BLaER1 treated with 17β-estradiol and CSF1 and Interleukin-3, amounts not matched to agents 10 nM and 100 nM (cell line): ENCODE measurements around the gene ADAM12.

Experiments
- H3K27ac ChIP-seq, 11 experiments: shearing (Covaris generic); formaldehyde crosslinking; 2 replicates each; pipeline ENCODE4 v1.8.1; 2022
- H3K27me3 ChIP-seq, 11 experiments: shearing (Covaris generic); formaldehyde crosslinking; 2 replicates each; pipeline ENCODE4 v1.8.1; 2022
- H3K36me3 ChIP-seq, 11 experiments: shearing (Covaris generic); formaldehyde crosslinking; 2 replicates each; pipeline ENCODE4 v1.8.1; 2022
- H3K4me1 ChIP-seq, 10 experiments: shearing (Covaris generic); formaldehyde crosslinking; 2 replicates each; pipeline ENCODE4 v1.8.1; 2022
- H3K4me2 ChIP-seq, 11 experiments: shearing (Covaris generic); formaldehyde crosslinking; 2 replicates each; pipeline ENCODE4 v1.8.1; 2022
- H3K4me3 ChIP-seq, 10 experiments: shearing (Covaris generic); formaldehyde crosslinking; 2 replicates each; pipeline ENCODE4 v1.8.1; 2022
- H3K9ac ChIP-seq, 11 experiments: shearing (Covaris generic); formaldehyde crosslinking; 2 replicates each; pipeline ENCODE4 v1.8.1; 2022
- H3K9me3 ChIP-seq, 11 experiments: shearing (Covaris generic); formaldehyde crosslinking; replicated peaks in 1 of 11; 2 replicates each; pipeline ENCODE4 v1.8.1; 2022
- H4K20me1 ChIP-seq, 11 experiments: shearing (Covaris generic); formaldehyde crosslinking; 2 replicates each; pipeline ENCODE4 v1.8.1; 2022
- Cebpa-rat ChIP-seq, 11 experiments: shearing (Covaris generic); IDR thresholded peaks; 2 replicates each; pipeline ENCODE4 v1.8.1; 2022

ADAM12 gene

DNA sequence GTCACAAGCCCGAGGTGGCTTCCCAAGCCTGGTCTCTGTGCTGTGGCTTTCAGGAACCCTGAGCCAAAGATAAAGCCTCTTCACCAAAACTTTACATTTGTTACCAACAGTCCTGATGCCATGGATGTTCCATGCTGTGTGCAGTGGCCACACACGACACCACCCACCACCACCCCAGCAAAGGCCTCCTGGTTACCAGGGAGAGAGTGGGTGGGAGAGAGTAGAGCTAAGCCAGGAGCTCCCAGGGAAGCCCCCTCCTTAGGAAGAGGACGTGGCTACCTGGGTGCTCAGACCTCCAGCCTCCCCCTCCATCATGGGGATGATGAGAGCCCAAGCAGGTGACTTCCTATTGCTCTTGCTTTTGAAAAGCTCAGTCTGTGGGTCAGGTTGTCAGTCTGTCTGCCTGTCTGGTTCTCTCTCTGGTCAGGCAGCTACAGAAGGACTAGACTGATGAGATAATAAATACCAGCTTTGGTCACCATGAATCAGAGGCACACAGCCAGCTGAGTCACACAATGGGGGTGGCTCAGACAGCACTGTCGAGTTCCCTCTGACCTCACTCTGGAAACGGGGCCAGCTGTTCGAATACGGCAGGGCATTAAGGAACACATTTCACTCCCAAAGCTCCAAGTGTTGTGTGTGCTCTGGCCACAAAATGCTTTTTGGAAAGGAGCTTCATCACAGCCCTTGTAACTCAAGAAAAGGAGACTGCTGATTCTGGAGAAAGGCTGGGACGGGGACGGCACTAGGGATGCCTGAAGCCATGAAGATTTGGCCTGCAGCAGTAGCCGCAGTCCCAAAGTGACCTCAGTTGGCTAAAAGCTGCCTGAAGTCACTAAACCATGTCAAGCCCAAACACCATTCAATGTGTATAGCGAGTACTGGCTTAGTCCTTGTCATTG lies 325.9 kb downstream of the ADAM12 start:
- no peak for TF ChIP-seq Cebpa-rat (IDR thresholded peaks at IDR 0.05)
- H3K4me2 ChIP-seq = peak overlapping the region in 3 of 11 experiments; percentile 36 to 76 (median 68); a peak in 6 of 22 replicates
- H3K27me3 ChIP-seq = no peaks in the 10 kb centered on the region
- no peaks in the 10 kb centered on the region for H4K20me1 ChIP-seq
- H3K36me3 ChIP-seq = no peaks in the 10 kb centered on the region
- H3K27ac ChIP-seq = peak overlapping the region in 2 of 11 experiments; percentile 62 to 77; a peak in 4 of 22 replicates
- H3K4me3 ChIP-seq = no peak overlapping the region
- peak overlapping the region in 2 of 11 experiments; percentile 21 to 61; a peak in 2 of 22 replicates for H3K9ac ChIP-seq
- H3K9me3 ChIP-seq = peaks cover 0 to 8% (median 0%) of the 10 kb centered on the region in 11 experiments; a peak in 3 of 22 replicates
- peaks cover 0 to 40% (median 9%) of the 10 kb centered on the region in 10 experiments; a peak in 12 of 20 replicates for H3K4me1 ChIP-seq

DNA sequence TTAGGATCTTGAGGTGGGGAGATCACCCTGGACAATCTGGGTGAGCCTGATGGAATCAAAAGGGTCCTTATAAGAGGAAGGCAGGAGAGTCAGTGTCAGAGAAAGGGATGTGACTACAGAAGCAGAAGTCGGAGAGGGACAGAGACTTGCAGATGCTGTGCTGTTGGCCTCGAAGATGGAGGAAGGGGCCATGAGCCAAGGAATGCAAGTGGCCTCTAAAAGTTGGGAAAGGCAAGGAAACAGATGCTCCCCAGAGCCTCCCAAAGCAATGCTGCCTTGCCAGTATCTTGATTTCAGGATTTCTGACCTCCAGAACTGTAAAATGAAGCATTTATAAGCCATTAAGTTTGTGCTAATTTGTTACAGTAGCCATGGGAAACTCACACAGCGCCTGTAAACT lies 326.8 kb downstream of the ADAM12 start:
- Histone ChIP-seq H3K27me3 (no peaks in the 10 kb centered on the region), H3K4me3 (no peak overlapping the region), H4K20me1 (no peaks in the 10 kb centered on the region), H3K27ac (peak overlapping the region in 2 of 11 experiments; percentile 62 to 77; a peak in 4 of 22 replicates), H3K9ac (no peak overlapping the region), H3K4me2 (peak overlapping the region in 3 of 11 experiments; percentile 36 to 76 (median 68); a peak in 4 of 22 replicates), H3K4me1 (peaks cover 0 to 40% (median under 1%) of the 10 kb centered on the region in 10 experiments; a peak in 8 of 20 replicates), H3K9me3 (peaks cover 0 to 8% (median 0%) of the 10 kb centered on the region in 11 experiments; a peak in 3 of 22 replicates), H3K36me3 (no peaks in the 10 kb centered on the region)
- TF ChIP-seq Cebpa-rat (IDR thresholded peaks at IDR 0.05) = no peak

DNA sequence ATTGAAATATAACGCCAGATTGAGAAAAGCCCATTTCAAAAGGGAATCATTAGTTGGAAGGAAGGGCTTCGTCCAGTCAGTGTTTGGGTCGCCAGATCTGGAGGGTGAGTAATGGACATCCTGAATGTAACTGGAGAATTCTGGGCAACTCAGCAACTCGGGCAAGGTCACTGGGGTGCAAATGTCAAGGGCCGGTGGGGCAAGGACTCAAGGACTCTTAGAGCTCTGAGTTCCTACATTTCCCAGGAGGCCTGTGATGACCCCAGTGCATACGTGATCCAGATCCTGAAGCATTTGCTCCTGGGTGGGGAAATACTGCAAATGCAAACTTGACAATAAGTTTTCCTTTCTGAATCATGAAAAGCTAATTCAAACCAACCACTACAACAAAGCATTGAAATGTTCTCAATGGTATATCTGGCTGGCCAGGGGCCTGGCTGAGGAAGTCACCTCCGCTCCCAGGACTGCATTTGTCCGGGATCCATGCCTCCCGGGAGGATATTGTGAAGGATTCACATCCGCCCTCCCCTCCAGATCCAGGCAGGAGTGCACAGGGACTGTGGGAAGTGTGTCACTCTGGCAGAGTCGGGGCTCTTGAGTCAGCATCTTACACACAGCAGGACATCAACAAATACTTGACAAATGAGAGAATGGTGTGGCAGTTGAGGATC lies 327.9 kb downstream of the ADAM12 start:
- no peak overlapping the region for H3K9ac ChIP-seq

DNA sequence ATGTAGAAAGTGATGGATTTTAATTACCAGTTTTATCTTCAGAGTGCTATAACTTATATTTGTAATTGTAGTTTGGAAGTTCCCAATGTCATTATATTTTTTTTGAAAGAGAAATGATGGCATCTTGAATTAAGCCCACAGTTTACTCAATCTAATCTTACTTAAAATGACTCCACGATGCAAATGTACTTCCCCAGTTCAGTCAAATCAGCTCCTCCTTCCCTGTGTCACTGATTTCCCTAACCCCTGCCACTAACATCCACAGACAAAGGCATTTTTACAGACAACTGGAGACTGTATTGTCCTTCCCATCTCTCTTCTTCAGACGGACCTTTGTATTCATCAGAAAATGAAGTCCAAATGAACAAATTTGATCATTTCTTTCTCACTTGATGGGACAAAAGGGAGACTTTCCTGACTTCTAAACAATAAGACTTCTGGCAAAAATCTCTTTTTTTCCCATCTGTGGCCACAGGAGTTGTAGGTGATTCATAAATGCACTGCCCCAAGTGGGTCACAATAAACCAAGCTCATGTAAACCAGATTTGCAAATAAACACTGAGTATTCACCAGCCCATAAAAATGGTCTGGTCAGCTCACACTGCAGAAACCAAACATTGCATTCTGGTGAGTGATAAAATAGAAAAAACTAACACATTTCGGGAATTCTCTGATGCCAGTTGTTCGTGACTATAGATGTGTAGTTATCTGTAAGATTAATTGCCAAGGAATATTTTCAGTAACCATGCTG lies 329.0 kb downstream of the ADAM12 start:
- no peak overlapping the region for H3K27ac ChIP-seq
- peak overlapping the region in 2 of 11 experiments; percentile 2 to 59; a peak in 3 of 22 replicates for H3K4me2 ChIP-seq

More for the DNA sequence above, 327.9 kb downstream of the ADAM12 start:
- TF ChIP-seq Cebpa-rat (IDR thresholded peaks at IDR 0.05) = no peak
- Histone ChIP-seq H3K4me3 (no peak overlapping the region), H3K27me3 (no peaks in the 10 kb centered on the region), H3K9me3 (peaks cover 0 to 8% (median 0%) of the 10 kb centered on the region in 11 experiments; a peak in 4 of 22 replicates), H3K27ac (no peak overlapping the region), H3K36me3 (no peaks in the 10 kb centered on the region), H4K20me1 (no peaks in the 10 kb centered on the region), H3K4me1 (peaks cover 0 to 40% (median 0%) of the 10 kb centered on the region in 10 experiments; a peak in 7 of 20 replicates), H3K4me2 (no peak overlapping the region; a peak in 1 of 22 replicates)

GRCh38 chr10:126058507-126058906 lies 329.8 kb downstream of the ADAM12 start:
- H3K9ac ChIP-seq = no peak overlapping the region
- no peak for TF ChIP-seq Cebpa-rat (IDR thresholded peaks at IDR 0.05)
- peaks cover 0 to 8% (median 0%) of the 10 kb centered on the region in 11 experiments; a peak in 4 of 22 replicates for H3K9me3 ChIP-seq
- peak overlapping the region in 1 of 11 experiments; percentile 59; a peak in 3 of 22 replicates for H3K4me2 ChIP-seq
- no peak overlapping the region for H3K27ac ChIP-seq
- no peaks in the 10 kb centered on the region for H3K36me3 ChIP-seq
- no peaks in the 10 kb centered on the region for H4K20me1 ChIP-seq
- H3K4me1 ChIP-seq = peaks cover 0 to 37% (median 0%) of the 10 kb centered on the region in 10 experiments; a peak in 7 of 20 replicates
- no peak overlapping the region for H3K4me3 ChIP-seq
- no peaks in the 10 kb centered on the region for H3K27me3 ChIP-seq

More for the DNA sequence above, 329.0 kb downstream of the ADAM12 start:
- Histone ChIP-seq H3K9ac (no peak overlapping the region), H3K36me3 (no peaks in the 10 kb centered on the region), H3K27me3 (no peaks in the 10 kb centered on the region), H3K9me3 (peaks cover 0 to 8% (median 0%) of the 10 kb centered on the region in 11 experiments; a peak in 4 of 22 replicates), H3K4me1 (peaks cover 0 to 40% (median 0%) of the 10 kb centered on the region in 10 experiments; a peak in 7 of 20 replicates), H3K4me3 (no peak overlapping the region), H4K20me1 (no peaks in the 10 kb centered on the region)
- TF ChIP-seq Cebpa-rat (IDR thresholded peaks at IDR 0.05) = no peak

GRCh38 chr10:126058104-126058503 lies 330.2 kb downstream of the ADAM12 start:
- Histone ChIP-seq H3K27ac (no peak overlapping the region), H3K27me3 (no peaks in the 10 kb centered on the region), H3K36me3 (no peaks in the 10 kb centered on the region), H3K9ac (no peak overlapping the region), H3K4me2 (peak overlapping the region in 1 of 11 experiments; percentile 14; a peak in 1 of 22 replicates), H4K20me1 (no peaks in the 10 kb centered on the region), H3K9me3 (peaks cover 0 to 8% (median 0%) of the 10 kb centered on the region in 11 experiments; a peak in 4 of 22 replicates), H3K4me1 (peaks cover 0 to 33% (median 0%) of the 10 kb centered on the region in 10 experiments; a peak in 7 of 20 replicates), H3K4me3 (no peak overlapping the region)
- no peak for TF ChIP-seq Cebpa-rat (IDR thresholded peaks at IDR 0.05)

GRCh38 chr10:126057494-126057893 lies 330.8 kb downstream of the ADAM12 start:
- TF ChIP-seq Cebpa-rat (IDR thresholded peaks at IDR 0.05) = no peak
- Histone ChIP-seq H4K20me1 (no peaks in the 10 kb centered on the region), H3K4me2 (no peak overlapping the region), H3K27me3 (no peaks in the 10 kb centered on the region), H3K36me3 (no peaks in the 10 kb centered on the region), H3K9me3 (peaks cover 0 to 8% (median 0%) of the 10 kb centered on the region in 11 experiments; a peak in 4 of 22 replicates), H3K4me3 (no peak overlapping the region), H3K4me1 (peaks cover 0 to 30% (median 0%) of the 10 kb centered on the region in 10 experiments; a peak in 6 of 20 replicates), H3K27ac (no peak overlapping the region), H3K9ac (no peak overlapping the region)

DNA sequence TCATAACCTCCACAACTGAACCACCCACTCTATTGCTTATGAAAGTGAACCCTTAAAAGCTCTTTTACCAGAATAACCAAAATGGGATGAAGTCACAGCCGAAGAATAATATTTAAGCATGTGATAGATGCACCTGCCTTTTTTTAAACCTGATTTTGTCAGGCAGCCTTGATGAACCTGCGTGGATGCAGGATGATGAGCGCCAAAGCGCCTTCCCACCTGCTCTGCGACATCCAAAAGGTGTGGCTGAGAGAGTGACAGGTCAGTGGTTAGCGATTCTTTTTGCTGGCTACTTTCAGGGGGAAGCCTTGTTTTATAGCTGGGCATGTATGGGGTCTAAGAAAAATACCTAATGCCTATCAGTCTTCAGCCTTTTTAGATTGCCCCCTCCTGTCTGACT lies 334.1 kb downstream of the ADAM12 start:
- H3K4me1 ChIP-seq = peaks cover 11 to 42% (median 18%) of the 10 kb centered on the region in 10 experiments

More for the DNA sequence above, 334.1 kb downstream of the ADAM12 start:
- no peaks in the 10 kb centered on the region; a peak in 1 of 22 replicates for H3K9me3 ChIP-seq
- H3K4me3 ChIP-seq = no peak overlapping the region
- H3K4me2 ChIP-seq = no peak overlapping the region
- no peak overlapping the region for H3K9ac ChIP-seq
- no peak for TF ChIP-seq Cebpa-rat (IDR thresholded peaks at IDR 0.05)
- H3K27ac ChIP-seq = no peak overlapping the region
- H4K20me1 ChIP-seq = no peaks in the 10 kb centered on the region
- H3K27me3 ChIP-seq = no peaks in the 10 kb centered on the region
- no peaks in the 10 kb centered on the region for H3K36me3 ChIP-seq
